DOHH2 (cell line): ENCODE results near the gene BIK.

ENCODE experiments used
- EZH2phosphoT487 ChIP-seq: fragments of 200-600 bp; sonication (generic); IDR thresholded peaks from 2 replicates; pipeline ENCODE4 v1.6.1; 2017; ENCODE audit warnings: borderline replicate concordance, mild to moderate bottlenecking, antibody characterized with exemption, low read length, moderate library complexity, mixed read lengths
- TF ChIP-seq, protein P1 (sequence below): fragments of 200-600 bp; sonication (generic); IDR thresholded peaks from one replicate; pipeline ENCODE4 v1.5.1; 2014; ENCODE audit warnings: antibody characterized with exemption, mild to moderate bottlenecking, low read depth, low read length; ENCODE audit not compliant: poor library complexity, severe bottlenecking

- TF ChIP-seq, protein P1, sequence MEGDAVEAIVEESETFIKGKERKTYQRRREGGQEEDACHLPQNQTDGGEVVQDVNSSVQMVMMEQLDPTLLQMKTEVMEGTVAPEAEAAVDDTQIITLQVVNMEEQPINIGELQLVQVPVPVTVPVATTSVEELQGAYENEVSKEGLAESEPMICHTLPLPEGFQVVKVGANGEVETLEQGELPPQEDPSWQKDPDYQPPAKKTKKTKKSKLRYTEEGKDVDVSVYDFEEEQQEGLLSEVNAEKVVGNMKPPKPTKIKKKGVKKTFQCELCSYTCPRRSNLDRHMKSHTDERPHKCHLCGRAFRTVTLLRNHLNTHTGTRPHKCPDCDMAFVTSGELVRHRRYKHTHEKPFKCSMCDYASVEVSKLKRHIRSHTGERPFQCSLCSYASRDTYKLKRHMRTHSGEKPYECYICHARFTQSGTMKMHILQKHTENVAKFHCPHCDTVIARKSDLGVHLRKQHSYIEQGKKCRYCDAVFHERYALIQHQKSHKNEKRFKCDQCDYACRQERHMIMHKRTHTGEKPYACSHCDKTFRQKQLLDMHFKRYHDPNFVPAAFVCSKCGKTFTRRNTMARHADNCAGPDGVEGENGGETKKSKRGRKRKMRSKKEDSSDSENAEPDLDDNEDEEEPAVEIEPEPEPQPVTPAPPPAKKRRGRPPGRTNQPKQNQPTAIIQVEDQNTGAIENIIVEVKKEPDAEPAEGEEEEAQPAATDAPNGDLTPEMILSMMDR: no peak
- TF ChIP-seq EZH2phosphoT487: no peak
Measured at GRCh38 chr22:43099095-43099494, 11.5 kb upstream of the BIK start.
